DND-41 (cell line): ENCODE measurements around the gene FBXW7.

Experiments
- ATAC-seq: fragments of 200-7000 bp; cut with Tn5 transposase; 3 replicates; pipeline ENCODE4 v1.9.1; 2021; ENCODE audit warnings: low read depth; ENCODE audit not compliant: insufficient read depth
- DNase-seq: peaks from one replicate; pipeline ENCODE4 v3.0.0-alpha.2; 2020
- H2AFZ ChIP-seq: 2 replicates; pipeline ENCODE4 v1.6.0; 2012; ENCODE audit warnings: low read depth, low read length
- H3K27ac ChIP-seq: 2 replicates; pipeline ENCODE4 v1.5.1; 2012; ENCODE audit warnings: low read length, inconsistent platforms
- H3K27me3 ChIP-seq: fragments of 200-600 bp; sonication (generic); 2 replicates; pipeline ENCODE4 v1.6.0; 2012; ENCODE audit warnings: low read length, mild to moderate bottlenecking, inconsistent platforms; ENCODE audit not compliant: insufficient read depth, poor library complexity
- H3K36me3 ChIP-seq: 2 replicates; pipeline ENCODE4 v1.5.1; 2012; ENCODE audit warnings: low read length, inconsistent platforms; ENCODE audit not compliant: insufficient read depth
- H3K4me1 ChIP-seq: 2 replicates; pipeline ENCODE4 v1.5.1; 2012; ENCODE audit warnings: mild to moderate bottlenecking, low read length; ENCODE audit not compliant: insufficient read depth
- H3K4me2 ChIP-seq: 2 replicates; pipeline ENCODE4 v1.6.0; 2012; ENCODE audit warnings: mild to moderate bottlenecking, moderate library complexity, low read length, inconsistent platforms; ENCODE audit not compliant: insufficient read depth
- H3K4me3 ChIP-seq, 2 experiments: fragments of 200-600 bp in 1 of 2; shearing (Covaris generic) in 1 of 2; 2 replicates each; pipeline ENCODE4 v1.5.1; 2012 to 2016; ENCODE audit warnings: inconsistent platforms in 2 of 2, low read length in 2 of 2, mild to moderate bottlenecking in 2 of 2, low read depth in 1 of 2, moderate library complexity in 1 of 2
- H3K79me2 ChIP-seq: 2 replicates; pipeline ENCODE4 v1.6.0; 2012; ENCODE audit warnings: low read length, inconsistent platforms; ENCODE audit not compliant: insufficient read depth
- H3K9ac ChIP-seq: 2 replicates; pipeline ENCODE4 v1.6.0; 2012; ENCODE audit warnings: low read depth, mild to moderate bottlenecking, inconsistent platforms, low read length, moderate library complexity
- H3K9me3 ChIP-seq: 2 replicates; pipeline ENCODE4 v1.5.1; 2012; ENCODE audit warnings: low read length, moderate library complexity, mild to moderate bottlenecking, inconsistent platforms; ENCODE audit not compliant: insufficient read depth, severe bottlenecking
- H4K20me1 ChIP-seq: 2 replicates; pipeline ENCODE4 v1.6.0; 2012; ENCODE audit warnings: low read length; ENCODE audit not compliant: insufficient read depth
- EZH2 ChIP-seq: IDR thresholded peaks from 3 replicates; pipeline ENCODE4 v1.6.1; 2012; ENCODE audit warnings: borderline replicate concordance, low read depth, mild to moderate bottlenecking, moderate library complexity, low read length, inconsistent platforms; ENCODE audit not compliant: severe bottlenecking
- TF ChIP-seq, protein P1 (sequence below): IDR thresholded peaks from 2 replicates; pipeline ENCODE4 v1.5.1; 2012; ENCODE audit warnings: borderline replicate concordance, low read length, moderate library complexity, mild to moderate bottlenecking; ENCODE audit not compliant: poor library complexity, severe bottlenecking; ENCODE audit errors: extremely low read depth

The FBXW7 gene

DNA sequence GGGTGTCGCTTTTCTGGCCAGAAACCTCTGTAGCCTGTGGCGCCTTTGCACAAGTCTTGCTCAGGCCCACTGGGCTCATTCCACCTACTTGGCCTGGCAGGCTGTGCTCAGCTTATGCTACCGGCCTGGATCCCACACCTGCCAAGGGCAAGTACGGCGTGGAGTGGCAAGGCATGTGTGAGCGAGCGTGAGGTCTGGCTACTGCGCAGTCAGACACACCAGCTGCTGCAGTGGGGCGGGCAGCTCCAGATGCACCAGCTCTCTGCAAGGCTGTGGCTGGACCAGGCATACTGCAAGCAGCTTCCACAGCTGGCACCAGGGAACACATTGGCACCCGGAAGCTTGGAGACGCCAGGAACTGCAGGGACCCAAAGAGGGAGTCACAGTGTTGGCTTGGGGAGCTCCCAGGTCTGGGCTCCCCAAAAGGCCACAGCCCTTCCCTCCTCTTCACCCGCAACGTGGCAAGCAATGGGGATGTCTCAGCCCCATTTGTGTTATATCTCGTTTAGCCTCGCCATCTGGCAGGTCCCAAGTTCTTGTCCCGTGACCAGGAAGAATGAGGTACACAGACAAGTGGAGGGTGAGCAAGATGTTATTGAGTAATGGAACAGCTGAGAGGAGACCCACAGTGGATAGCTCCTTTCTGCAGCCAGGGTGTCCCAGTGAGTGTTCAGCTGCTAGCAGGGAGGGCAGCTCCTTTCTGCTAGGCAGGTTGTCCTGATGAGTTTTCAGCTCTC, 3.8 kb upstream of the FBXW7 start:
- peaks cover 16% of the 10 kb centered on the region for H3K4me1 ChIP-seq
- DNase-seq (peak; percentile 19), ATAC-seq (no peak)
- H4K20me1 ChIP-seq = peaks cover 1% of the 10 kb centered on the region; the same call in 1 of the 2 replicates
- no peaks in the 10 kb centered on the region for H3K27me3 ChIP-seq
- no peak overlapping the region for H3K4me2 ChIP-seq
- no peak overlapping the region for H3K27ac ChIP-seq
- no peak overlapping the region for H2AFZ ChIP-seq
- peaks cover 12% of the 10 kb centered on the region for H3K9me3 ChIP-seq
- no peak overlapping the region; a peak in 1 of 4 replicates for H3K4me3 ChIP-seq
- TF ChIP-seq EZH2 = no peak
- TF ChIP-seq, protein P1, sequence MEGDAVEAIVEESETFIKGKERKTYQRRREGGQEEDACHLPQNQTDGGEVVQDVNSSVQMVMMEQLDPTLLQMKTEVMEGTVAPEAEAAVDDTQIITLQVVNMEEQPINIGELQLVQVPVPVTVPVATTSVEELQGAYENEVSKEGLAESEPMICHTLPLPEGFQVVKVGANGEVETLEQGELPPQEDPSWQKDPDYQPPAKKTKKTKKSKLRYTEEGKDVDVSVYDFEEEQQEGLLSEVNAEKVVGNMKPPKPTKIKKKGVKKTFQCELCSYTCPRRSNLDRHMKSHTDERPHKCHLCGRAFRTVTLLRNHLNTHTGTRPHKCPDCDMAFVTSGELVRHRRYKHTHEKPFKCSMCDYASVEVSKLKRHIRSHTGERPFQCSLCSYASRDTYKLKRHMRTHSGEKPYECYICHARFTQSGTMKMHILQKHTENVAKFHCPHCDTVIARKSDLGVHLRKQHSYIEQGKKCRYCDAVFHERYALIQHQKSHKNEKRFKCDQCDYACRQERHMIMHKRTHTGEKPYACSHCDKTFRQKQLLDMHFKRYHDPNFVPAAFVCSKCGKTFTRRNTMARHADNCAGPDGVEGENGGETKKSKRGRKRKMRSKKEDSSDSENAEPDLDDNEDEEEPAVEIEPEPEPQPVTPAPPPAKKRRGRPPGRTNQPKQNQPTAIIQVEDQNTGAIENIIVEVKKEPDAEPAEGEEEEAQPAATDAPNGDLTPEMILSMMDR = no peak
- no peak overlapping the region for H3K9ac ChIP-seq
- peaks cover 27% of the 10 kb centered on the region for H3K36me3 ChIP-seq
- H3K79me2 ChIP-seq = peaks cover 50% of the 10 kb centered on the region

GRCh38 chr4:152537881-152538280, 2.0 kb upstream of the FBXW7 start:
- Histone ChIP-seq H3K4me3 (peak overlapping the region in 1 of 2 experiments; percentile 77; a peak in 1 of 4 replicates), H3K79me2 (peaks cover 68% of the 10 kb centered on the region), H3K9me3 (peaks cover 12% of the 10 kb centered on the region), H3K27me3 (no peaks in the 10 kb centered on the region), H3K36me3 (peaks cover 27% of the 10 kb centered on the region), H3K4me1 (peaks cover 32% of the 10 kb centered on the region), H3K27ac (peak overlapping the region; percentile 93; the same call in 1 of the 2 replicates), H4K20me1 (peaks cover 16% of the 10 kb centered on the region; the same call in 1 of the 2 replicates), H2AFZ (no peak overlapping the region), H3K9ac (peak overlapping the region; percentile 74; the same call in 1 of the 2 replicates), H3K4me2 (peak overlapping the region; percentile 93)
- no peak for TF ChIP-seq EZH2
- TF ChIP-seq, protein P1 = no peak
- ATAC-seq (no peak), DNase-seq (no peak)

DNA sequence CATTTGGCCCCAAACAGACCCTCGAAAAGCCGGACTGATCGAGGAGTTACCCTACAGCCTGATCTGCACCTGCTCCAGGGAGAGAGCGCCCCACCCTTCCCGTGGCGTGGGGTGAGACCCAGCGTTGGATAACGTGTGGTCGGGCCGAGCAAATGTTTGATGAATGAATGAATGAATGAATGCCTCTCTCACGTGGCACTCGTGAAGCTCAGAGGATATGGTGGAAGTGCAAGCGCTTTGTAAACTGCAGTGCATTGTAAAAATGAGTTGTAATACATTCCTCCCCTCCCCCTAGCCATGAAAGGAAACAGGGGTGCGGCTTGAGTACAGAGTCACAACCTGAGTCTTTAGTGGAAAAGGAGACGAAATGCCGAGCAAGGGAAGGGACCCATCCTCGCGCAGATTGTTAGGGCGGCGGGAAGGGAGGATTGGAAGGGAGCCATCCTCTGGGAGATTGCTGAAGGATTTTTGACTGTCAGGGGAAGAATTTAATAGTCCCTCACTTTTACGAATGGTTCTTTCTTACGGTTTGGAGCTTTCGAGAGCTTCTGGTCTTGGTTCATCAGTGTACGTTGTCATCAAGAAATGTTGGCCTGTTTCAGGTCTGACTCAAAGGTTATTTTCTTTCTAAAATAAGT, 772 bp upstream of the FBXW7 start:
- TF ChIP-seq EZH2 = no peak
- TF ChIP-seq, protein P1 = no peak
- DNase-seq (no peak), ATAC-seq (peak; percentile 45)
- peaks cover 19% of the 10 kb centered on the region; the same call in 1 of the 2 replicates for H4K20me1 ChIP-seq
- H3K4me3 ChIP-seq = peak overlapping the region; percentile 77 to 78
- peaks cover 27% of the 10 kb centered on the region for H3K36me3 ChIP-seq
- H3K4me2 ChIP-seq = peak overlapping the region; percentile 93
- H3K27ac ChIP-seq = peak overlapping the region; percentile 93
- peak overlapping the region; percentile 74 for H3K9ac ChIP-seq
- no peaks in the 10 kb centered on the region for H3K27me3 ChIP-seq
- H2AFZ ChIP-seq = peak overlapping the region; percentile 89
- H3K79me2 ChIP-seq = peaks cover 79% of the 10 kb centered on the region
- peaks cover 42% of the 10 kb centered on the region for H3K4me1 ChIP-seq
- peaks cover 12% of the 10 kb centered on the region for H3K9me3 ChIP-seq
